Measurements from ENCODE around the gene C6orf163. TPM values are rescaled to one million over a fixed set of nuclear protein-coding genes. Genes with fewer than 3 reads are reported as not detected.

C6orf163 gene
- total RNA-seq (2022; extraction: Qiagen RNA extraction), result 0.09 to 0.32 TPM (median 0.22 TPM) in 5 replicates

GRCh38 chr6:87344731-87345130 is at the start of gene C6orf163:
TSS of gene C6orf163 (plus strand) at chr6:87344813. CDS start at chr6:87345100, 287 bp downstream.

DNA sequence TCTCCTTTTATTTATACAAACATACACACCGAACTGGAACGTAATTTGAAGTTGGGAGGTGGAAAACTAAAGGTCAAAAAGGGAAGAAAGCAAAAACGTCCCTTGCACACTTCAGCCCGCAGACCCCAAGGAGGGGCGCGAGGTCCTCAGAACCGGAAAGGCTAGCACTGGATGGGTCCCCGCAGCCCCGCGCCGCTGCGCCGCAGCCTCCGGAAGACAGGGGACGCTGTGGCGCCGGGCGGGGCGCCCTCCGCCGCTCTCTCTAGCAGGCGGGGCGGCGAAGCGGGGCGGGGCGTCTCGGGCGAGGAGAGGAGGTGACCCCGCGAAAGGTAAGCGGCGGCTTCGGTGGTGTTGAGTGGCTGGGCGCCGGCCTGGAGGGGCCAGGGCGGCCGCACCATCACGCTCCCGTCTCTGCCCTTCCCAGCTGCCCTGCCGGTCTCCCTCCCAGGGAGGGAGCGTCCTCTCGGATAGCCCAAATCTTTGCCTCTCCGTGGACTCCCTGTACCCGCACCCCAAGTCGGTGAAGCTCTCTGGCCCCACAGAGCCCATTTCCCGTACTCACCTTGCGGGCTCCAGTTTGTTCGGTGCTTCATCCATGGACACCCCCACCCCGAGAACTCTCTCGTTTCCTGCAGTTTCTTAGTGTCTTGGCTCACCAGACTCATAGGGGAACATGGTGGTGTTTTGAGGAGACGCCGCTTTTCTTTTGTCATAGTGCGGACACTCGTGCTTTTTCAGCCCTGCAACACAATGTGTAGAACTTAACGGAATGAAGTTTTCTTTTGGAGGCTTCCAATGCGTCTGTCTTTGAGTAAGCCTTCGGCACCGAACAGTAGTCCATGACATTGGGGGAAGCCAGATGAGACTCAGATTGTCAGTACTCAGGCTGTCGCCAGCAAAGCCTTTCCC is 22.1 kb upstream of the C6orf163 start, which contains the start of gene SMIM8:
Gene SMIM8 (plus strand): TSS at position 285 of the 909 bp plus-strand sequence. CDS start 14,444 bp downstream, outside the sequence.

DNA sequence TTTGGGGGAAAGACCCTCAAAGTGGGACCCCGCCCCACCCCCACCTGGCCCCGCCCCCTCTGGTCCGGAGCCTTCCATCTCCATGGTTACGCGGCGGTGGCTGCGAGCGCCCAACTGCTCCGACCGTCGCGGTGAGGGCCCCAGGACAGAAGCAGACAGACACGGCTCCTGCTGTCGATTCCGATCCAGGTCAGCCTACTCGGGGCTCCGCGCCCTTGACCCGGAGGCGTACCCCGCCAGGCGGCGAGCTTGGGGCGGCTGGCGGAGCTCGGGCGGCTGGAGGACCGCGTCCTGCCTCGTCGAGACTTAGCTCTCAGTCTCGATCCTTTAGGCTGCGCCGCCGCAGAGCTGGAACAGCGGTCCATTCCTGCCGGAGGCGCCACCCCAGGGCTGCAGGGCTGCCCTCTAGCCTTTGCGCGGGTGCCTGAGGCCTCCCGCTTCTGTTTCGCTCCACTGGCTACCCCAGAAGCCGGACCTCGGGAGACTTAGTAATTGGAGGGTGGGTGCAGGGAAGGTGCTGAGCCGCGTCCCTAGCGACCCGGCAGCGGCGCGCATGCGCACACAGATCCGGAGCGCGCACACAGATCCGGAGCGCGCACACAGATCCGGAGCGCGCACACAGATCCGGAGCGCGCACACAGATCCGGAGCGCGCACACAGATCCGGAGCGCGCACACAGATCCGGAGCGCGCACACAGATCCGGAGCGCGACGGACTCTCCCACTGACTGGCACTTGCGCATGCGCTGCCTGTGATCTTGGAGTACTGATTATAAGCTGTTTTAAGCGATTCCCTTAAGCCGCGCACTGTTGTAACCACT is 63.5 kb downstream of the C6orf163 start, which contains the start of gene CFAP206:
Gene CFAP206 (plus strand): TSS at position 72 of the 820 bp plus-strand sequence. CDS start 1,868 bp downstream, outside the sequence.

Other genes with a start within 250 kb of the C6orf163 start
- gene CGA, start 249.7 kb upstream of the C6orf163 start, total RNA-seq (2022; extraction: Qiagen RNA extraction), result 0.29 to 0.72 TPM (median 0.47 TPM) in 5 replicates
- 2.9 to 5.1 TPM (median 3.7 TPM) in 5 replicates for gene ZNF292, start 189.2 kb upstream of the C6orf163 start, total RNA-seq (2022; extraction: Qiagen RNA extraction)
- gene SMIM8, start 22.2 kb upstream of the C6orf163 start, total RNA-seq (2022; extraction: Qiagen RNA extraction), result 2.3 to 4.1 TPM (median 3.2 TPM) in 5 replicates
- not detected in 5 replicates for gene GJB7, start 15.5 kb upstream of the C6orf163 start, total RNA-seq (2022; extraction: Qiagen RNA extraction)
- 0.31 to 0.57 TPM (median 0.38 TPM) in 5 replicates for gene CFAP206, start 63.2 kb downstream of the C6orf163 start, total RNA-seq (2022; extraction: Qiagen RNA extraction)
- 7.3 to 10.2 TPM (median 9.5 TPM) in 5 replicates for gene SLC35A1, start 128.2 kb downstream of the C6orf163 start, total RNA-seq (2022; extraction: Qiagen RNA extraction)
- 20.4 to 23.6 TPM (median 22.9 TPM) in 5 replicates for gene RARS2, start 245.2 kb downstream of the C6orf163 start, total RNA-seq (2022; extraction: Qiagen RNA extraction)
- gene ORC3, start 245.3 kb downstream of the C6orf163 start, total RNA-seq (2022; extraction: Qiagen RNA extraction), result 14.8 to 20.3 TPM (median 16.6 TPM) in 5 replicates

Measured in A549 treated with dexamethasone at 1 μM for 4 hours (cell line).